Measurements from ENCODE around the gene GIGYF1. TPM values are rescaled to one million over a fixed set of nuclear protein-coding genes. Genes with fewer than 3 reads are reported as not detected.

Gene GIGYF1
- total and polyA plus RNA-seq, 4 donors, result 19.0 to 41.6 (median 33.8) TPM

GRCh38 chr7:100686822-100687211, 7.2 kb downstream of the GIGYF1 start:
- peaks cover 0 to 8% (median 3%) of the 10 kb centered on the region in 5 donors for H3K4me1 ChIP-seq (ENCODE audit: control insufficient read depth in 5 of 5, insufficient read depth in 5 of 5, low read length in 5 of 5)
- H3K9me3 ChIP-seq (ENCODE audit: control insufficient read depth in 4 of 4, insufficient read depth in 3 of 4, low read length in 3 of 4), result no peaks in the 10 kb centered on the region
- ATAC-seq (ENCODE audit: insufficient read depth, low FRiP score) (no peak), DNase-seq (no peak)
- no peak for TF ChIP-seq CTCF (IDR thresholded peaks at IDR 0.05; ENCODE audit: control extremely low read depth, extremely low read depth)
- peaks cover 10 to 70% (median 27%) of the 10 kb centered on the region in 4 donors for H3K36me3 ChIP-seq (ENCODE audit: control insufficient read depth in 4 of 4, insufficient read depth in 4 of 4, low read length in 4 of 4)
- no peak overlapping the region for H3K4me3 ChIP-seq
- H3K27ac ChIP-seq (ENCODE audit: low read depth in 1 of 2, low read length in 1 of 2), result no peak overlapping the region
- no peak overlapping the region for H3K9ac ChIP-seq (ENCODE audit: insufficient read depth in 1 of 2, low read length in 2 of 2)
- no peaks in the 10 kb centered on the region for H3K27me3 ChIP-seq (ENCODE audit: control insufficient read depth in 3 of 3, insufficient read depth in 3 of 3, low read length in 2 of 3)
- WGBS, 2 donors, result 90 to 95% methylated on average over 17 of the region's 17 CpGs

GRCh38 chr7:100686201-100686821, 7.7 kb downstream of the GIGYF1 start:
- WGBS, 2 donors, result 84% methylated on average over 33 of the region's 33 CpGs

GRCh38 chr7:100685631-100686145, 8.4 kb downstream of the GIGYF1 start:
- H3K36me3 ChIP-seq (ENCODE audit: control insufficient read depth in 4 of 4, insufficient read depth in 4 of 4, low read length in 4 of 4), result peaks cover 10 to 76% (median 29%) of the 10 kb centered on the region in 4 donors
- DNase-seq, result no peak
- H3K27ac ChIP-seq (ENCODE audit: low read depth in 1 of 2, low read length in 1 of 2), result no peak overlapping the region

More at GRCh38 chr7:100686201-100686821, 7.7 kb downstream of the GIGYF1 start:
- Histone ChIP-seq H3K4me1 (ENCODE audit: control insufficient read depth in 5 of 5, insufficient read depth in 5 of 5, low read length in 5 of 5) (peaks cover 0 to 6% (median 3%) of the 10 kb centered on the region in 5 donors), H3K27ac (ENCODE audit: low read depth in 1 of 2, low read length in 1 of 2) (no peak overlapping the region), H3K27me3 (ENCODE audit: control insufficient read depth in 3 of 3, insufficient read depth in 3 of 3, low read length in 2 of 3) (no peaks in the 10 kb centered on the region), H3K9ac (ENCODE audit: insufficient read depth in 1 of 2, low read length in 2 of 2) (no peak overlapping the region), H3K4me3 (no peak overlapping the region), H3K9me3 (ENCODE audit: control insufficient read depth in 4 of 4, insufficient read depth in 3 of 4, low read length in 3 of 4) (no peaks in the 10 kb centered on the region), H3K36me3 (ENCODE audit: control insufficient read depth in 4 of 4, insufficient read depth in 4 of 4, low read length in 4 of 4) (peaks cover 10 to 75% (median 28%) of the 10 kb centered on the region in 4 donors)
- peak in 1 of 3 donors; percentile 23 for DNase-seq
- TF ChIP-seq CTCF (IDR thresholded peaks at IDR 0.05; ENCODE audit: control extremely low read depth, extremely low read depth), result no peak
- ATAC-seq (ENCODE audit: insufficient read depth, low FRiP score), result no peak

More at GRCh38 chr7:100685631-100686145, 8.4 kb downstream of the GIGYF1 start:
- ATAC-seq (ENCODE audit: insufficient read depth, low FRiP score), result no peak
- no peaks in the 10 kb centered on the region for H3K9me3 ChIP-seq (ENCODE audit: control insufficient read depth in 4 of 4, insufficient read depth in 3 of 4, low read length in 3 of 4)
- no peaks in the 10 kb centered on the region for H3K27me3 ChIP-seq (ENCODE audit: control insufficient read depth in 3 of 3, insufficient read depth in 3 of 3, low read length in 2 of 3)
- H3K4me3 ChIP-seq, result no peak overlapping the region
- H3K9ac ChIP-seq (ENCODE audit: insufficient read depth in 1 of 2, low read length in 2 of 2), result no peak overlapping the region
- peaks cover 0 to 3% (median 0%) of the 10 kb centered on the region in 5 donors for H3K4me1 ChIP-seq (ENCODE audit: control insufficient read depth in 5 of 5, insufficient read depth in 5 of 5, low read length in 5 of 5)
- 94% methylated on average over 17 of the region's 17 CpGs for WGBS, 2 donors
- TF ChIP-seq CTCF (IDR thresholded peaks at IDR 0.05; ENCODE audit: control extremely low read depth, extremely low read depth), result no peak
